CD4-positive, alpha-beta T cell treated with Interleukin-2 at 100 ng/mL for 4 hours (primary cell): ENCODE data around the gene MIGA1.
"Not testable (repeated sequence)": the region's sequence is repeated elsewhere in the genome, so short reads cannot be mapped to it uniquely, and the experiment has no call there.

Experiments used
- DNase-seq: peaks from one replicate; pipeline ENCODE4 v3.0.0-alpha.2; 2020; ENCODE audit warnings: low spot score

Gene MIGA1

DNA sequence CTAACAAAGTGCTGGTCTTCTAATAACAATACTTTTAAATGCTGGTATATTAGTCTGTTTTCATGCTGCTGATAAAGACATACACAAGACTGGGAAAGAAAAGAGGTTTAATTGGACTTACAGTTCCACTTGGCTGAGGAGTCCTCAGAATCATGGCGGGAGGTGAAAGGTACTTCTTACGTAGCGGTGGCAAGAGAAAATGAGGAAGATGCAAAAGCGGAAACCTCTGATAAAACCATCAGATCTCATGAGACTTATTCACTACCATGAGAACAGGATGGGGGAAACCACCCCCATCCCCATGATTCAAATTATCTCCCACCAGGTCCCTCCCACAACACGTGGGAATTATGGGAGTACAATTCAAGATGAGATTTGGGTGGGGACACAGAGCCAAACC is 139.5 kb downstream of the MIGA1 start:
- not testable (repeated sequence) for DNase-seq

DNA sequence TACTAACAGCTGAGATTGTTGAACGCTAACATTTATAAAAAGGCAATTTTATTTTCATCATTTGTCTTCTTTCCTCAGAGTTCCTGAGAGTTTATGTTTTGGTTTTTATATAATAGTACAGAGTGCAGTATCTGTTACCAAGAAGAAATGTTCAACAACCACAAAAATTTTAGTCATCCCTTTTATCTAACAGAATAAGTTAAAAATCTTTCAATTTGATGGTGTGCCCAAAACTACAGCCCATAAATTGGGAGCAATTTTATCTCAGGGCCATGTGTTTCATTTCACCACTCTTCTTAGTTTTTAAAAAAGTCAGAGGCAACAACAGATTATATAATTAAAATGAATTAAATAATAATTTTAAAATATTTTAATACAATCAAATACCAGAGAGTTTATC is 146.1 kb downstream of the MIGA1 start:
- DNase-seq = no peak

DNA sequence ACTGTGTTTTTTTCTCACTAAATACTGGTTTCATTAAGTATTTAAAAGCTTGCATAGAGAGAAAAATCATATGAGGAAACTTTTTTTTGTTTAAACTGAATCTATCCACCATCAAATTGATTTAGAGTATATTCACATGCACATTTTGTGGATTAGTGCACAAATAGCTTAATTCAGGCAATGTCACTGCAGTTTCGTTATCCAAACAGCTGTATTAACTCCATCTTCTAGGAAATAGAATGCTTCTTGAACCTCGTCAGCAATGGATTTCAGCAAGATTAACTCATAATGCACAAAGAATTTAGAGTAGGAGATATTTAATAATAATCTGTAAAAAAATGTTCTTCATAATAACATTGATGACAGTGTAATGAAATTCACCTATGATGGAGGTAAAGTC is 146.5 kb downstream of the MIGA1 start:
- no peak for DNase-seq

GRCh38 chr1:77926561-77927357 is 147.3 kb downstream of the MIGA1 start:
- peak; percentile 13 for DNase-seq

DNA sequence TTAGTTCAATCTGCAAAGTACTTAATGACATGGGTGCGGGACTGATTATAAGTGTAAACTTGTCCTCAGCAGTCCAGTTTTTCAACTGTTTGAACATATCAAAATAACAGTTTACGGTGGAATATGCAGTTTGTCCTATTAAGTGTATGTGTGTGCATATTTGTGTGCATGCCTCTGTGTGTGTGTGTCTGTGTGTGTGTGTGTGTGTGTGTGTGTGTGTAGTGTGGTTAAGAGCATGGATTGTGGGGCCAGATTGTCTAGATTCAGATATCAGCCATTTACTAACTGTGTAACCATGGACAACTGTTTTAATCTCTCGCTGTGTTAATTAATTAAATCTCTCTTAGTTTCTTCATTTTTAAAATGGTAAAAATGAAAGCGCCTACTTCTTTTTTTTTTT is 148.0 kb downstream of the MIGA1 start:
- no peak for DNase-seq
